Endothelial cell of umbilical vein (primary cell): Measurements from ENCODE around the gene DRAP1. TPM values are rescaled to one million over a fixed set of nuclear protein-coding genes. Genes with fewer than 3 reads are reported as not detected.

ENCODE experiments used
- BruUV-seq: library from RNA; stranded (reverse); fragments of 400-500 nt; replicated peaks from 2 replicates; lab custom pipeline; 2021; lab: Mats Ljungman, UMichigan
- CTCF ChIA-PET: fragments of 300-600, 350-600 bp; sonication (Branson Sonifier 250); formaldehyde crosslinking; loops from one replicate; lab custom pipeline; 2021; ENCODE audit warnings: antibody characterized with exemption, inconsistent platforms; lab: Charles Lee
- POLR2A ChIA-PET: fragments of 300-600, 350-600 bp; sonication (Branson Sonifier 250); formaldehyde crosslinking; loops from one replicate; lab custom pipeline; 2021; ENCODE audit warnings: antibody characterized with exemption, inconsistent platforms; lab: Charles Lee
- DNase-seq: peaks from one replicate; pipeline ENCODE4 v3.0.0-alpha.2; 2011; ENCODE audit warnings: low read depth, low spot score
- FAIRE-seq: peaks from 2 replicates; lab custom pipeline; 2011; peaks lifted over from hg19 to GRCh38; lab: Jason Lieb, UNC
- H2AFZ ChIP-seq: 2 replicates; pipeline ENCODE4 v1.6.0; 2012; ENCODE audit warnings: low read depth, low read length, control low read depth, inconsistent platforms
- H3K27ac ChIP-seq: 2 replicates; pipeline ENCODE4 v1.5.1; 2011; ENCODE audit warnings: low read depth, mild to moderate bottlenecking, control low read depth, low read length, moderate library complexity; ENCODE audit not compliant: insufficient read depth
- H3K27me3 ChIP-seq, 2 experiments: 2 replicates each; pipeline versions ENCODE4 v1.6.0 to v1.6.1; 2011; ENCODE audit warnings: low read length in 2 of 2, mixed read lengths in 1 of 2; ENCODE audit not compliant: control insufficient read depth in 2 of 2, insufficient read depth in 2 of 2
- H3K36me3 ChIP-seq, 2 experiments: 2 replicates in 1 of 2; 3 replicates in 1 of 2; pipeline ENCODE4 v1.5.1; 2011; ENCODE audit warnings: low read length in 2 of 2, mild to moderate bottlenecking in 1 of 2, moderate library complexity in 1 of 2; ENCODE audit not compliant: control insufficient read depth in 2 of 2, insufficient read depth in 2 of 2; ENCODE audit errors: extremely low read depth in 1 of 2
- H3K4me1 ChIP-seq: 3 replicates; pipeline ENCODE4 v1.5.1; 2011; ENCODE audit warnings: mild to moderate bottlenecking, low read length; ENCODE audit not compliant: control insufficient read depth, insufficient read depth; ENCODE audit errors: extremely low read depth
- H3K4me2 ChIP-seq: 2 replicates; pipeline ENCODE4 v1.6.1; 2011; ENCODE audit warnings: low read length, control low read depth, mixed read lengths; ENCODE audit not compliant: insufficient read depth
- H3K4me3 ChIP-seq, 3 experiments: fragments of 200-600 bp in 1 of 3; sonication (generic), shearing (Covaris generic) in 1 of 3; replicated peaks in 1 of 3; 2 replicates each; pipeline ENCODE4 v1.5.1; 2011 to 2016; ENCODE audit warnings: control low read depth in 3 of 3, low read length in 3 of 3, mild to moderate bottlenecking in 2 of 3, inconsistent platforms in 1 of 3, low read depth in 1 of 3, moderate library complexity in 1 of 3; ENCODE audit not compliant: insufficient read depth in 1 of 3
- H3K79me2 ChIP-seq: 2 replicates; pipeline ENCODE4 v1.6.0; 2012; ENCODE audit warnings: low read length, inconsistent platforms; ENCODE audit not compliant: control insufficient read depth, insufficient read depth
- H3K9ac ChIP-seq: replicated peaks from 2 replicates; pipeline ENCODE3; 2011; ENCODE audit warnings: low read length, control low read depth; ENCODE audit not compliant: insufficient read depth; ENCODE audit errors: extremely low read depth
- H3K9me1 ChIP-seq: replicated peaks from 3 replicates; pipeline ENCODE4 v1.6.0; 2011; ENCODE audit warnings: mild to moderate bottlenecking, low read length; ENCODE audit not compliant: control insufficient read depth, insufficient read depth; ENCODE audit errors: extremely low read depth
- H3K9me3 ChIP-seq: replicated peaks from 2 replicates; pipeline ENCODE4 v1.5.1; 2012; ENCODE audit warnings: low read length, inconsistent platforms; ENCODE audit not compliant: control insufficient read depth, insufficient read depth
- H4K20me1 ChIP-seq: replicated peaks from 2 replicates; pipeline ENCODE3; 2011; ENCODE audit warnings: mild to moderate bottlenecking, low read length; ENCODE audit not compliant: control insufficient read depth, insufficient read depth; ENCODE audit errors: extremely low read depth
- CTCF ChIP-seq, 2 donors: IDR thresholded peaks; 1 replicate in 1 of 2; 2 replicates in 1 of 2; pipeline ENCODE4 v1.5.1; 2011; ENCODE audit warnings: low read length in 2 of 2, mild to moderate bottlenecking in 2 of 2, moderate library complexity in 2 of 2, control low read depth in 1 of 2, inconsistent platforms in 1 of 2, low read depth in 1 of 2; ENCODE audit not compliant: insufficient read depth in 1 of 2; ENCODE audit errors: extremely low read depth in 1 of 2
- EZH2 ChIP-seq: IDR thresholded peaks from 2 replicates; pipeline ENCODE4 v1.6.1; 2012; ENCODE audit warnings: borderline replicate concordance, low read depth, mild to moderate bottlenecking, moderate library complexity, low read length, inconsistent platforms; ENCODE audit not compliant: severe bottlenecking
- FOS ChIP-seq: IDR thresholded peaks from 2 replicates; pipeline ENCODE4 v1.6.1; 2011; ENCODE audit warnings: mild to moderate bottlenecking, low read length, moderate library complexity, borderline replicate concordance; ENCODE audit not compliant: insufficient read depth
- GATA2 ChIP-seq: IDR thresholded peaks from 2 replicates; pipeline ENCODE4 v1.7.0; 2011; ENCODE audit warnings: low read depth, mild to moderate bottlenecking, moderate library complexity, mixed read lengths, low read length; ENCODE audit not compliant: insufficient read length, insufficient read depth
- JUN ChIP-seq: IDR thresholded peaks from 2 replicates; pipeline ENCODE4 v1.6.1; 2011; ENCODE audit warnings: borderline replicate concordance, low read depth; ENCODE audit not compliant: insufficient read length, insufficient read depth
- MAX ChIP-seq: IDR thresholded peaks from 2 replicates; pipeline ENCODE4 v1.6.1; 2011; ENCODE audit not compliant: insufficient read depth, insufficient read length
- MYC ChIP-seq: IDR thresholded peaks from one replicate; pipeline ENCODE4 v1.6.1; 2011; ENCODE audit warnings: mild to moderate bottlenecking, low read depth, low read length
- POLR2A ChIP-seq: IDR thresholded peaks from 2 replicates; pipeline ENCODE4 v1.6.1; 2012; ENCODE audit warnings: low read depth, mild to moderate bottlenecking, control low read depth, low read length
- POLR2AphosphoS5 ChIP-seq: IDR thresholded peaks from 2 replicates; pipeline ENCODE4 v1.6.1; 2012; ENCODE audit warnings: low read depth, mild to moderate bottlenecking, control low read depth, low read length, moderate library complexity; ENCODE audit not compliant: insufficient read depth
- dilution Hi-C: fragments of 300-500 bp; cut with MboI; formaldehyde crosslinking; loops from one replicate; pipeline ENCODE4 v1.15.0; 2019; ENCODE audit warnings: low sequenced_read_pairs; ENCODE audit not compliant: extremely low pct_ligation_motif_present
- intact Hi-C: fragments of 100-400 bp; cut with micrococcal nuclease; formaldehyde crosslinking; loops from one replicate; pipeline ENCODE4 v1.10.0; 2022
- polyA plus RNA-seq, 4 experiments: library from polyadenylated mRNA; depleted of rRNA in 3 of 4; stranded (reverse) in 3 of 4; unstranded in 1 of 4; fragments of >200 nt; gene quantifications; 2 replicates each; pipeline versions ENCODE4 v1.2.1 to v1.2.3, GENCODE V29; 2011 to 2012; ENCODE audit warnings: missing spikeins in 1 of 4
- total RNA-seq: library from RNA; stranded (reverse); gene quantifications from 2 replicates; pipeline ENCODE4 v1.2.3, GENCODE V29; 2021

DRAP1 gene
- total and polyA plus RNA-seq, 2 donors (not counting 3 experiments of a cell fraction or from before 2014, with no cell fraction given): 74.9 to 114 TPM

- CTCF ChIA-PET: interaction anchor here (1.1 to 1.2 kb wide), 4 partner anchors 9 to 15 kb away, joined by 3 to 4 read pairs (median 4); no protein-coding TSS in a partner anchor
- dilution Hi-C loops: no loop called here
Observed at GRCh38 chr11:65946655-65947054, 27.4 kb downstream of the DRAP1 start.

GRCh38 chr11:65947133-65947532, 27.9 kb downstream of the DRAP1 start:
- TF ChIP-seq MYC (no peak), GATA2 (no peak), CTCF (IDR thresholded peaks at IDR 0.05; ENCODE audit: extremely low read depth in 1 of 2, insufficient read depth in 1 of 2, low read depth in 1 of 2, low read length in 2 of 2) (no peak), MAX (no peak), POLR2AphosphoS5 (no peak), POLR2A (no peak), EZH2 (no peak), JUN (no peak), FOS (no peak)
- Histone ChIP-seq H2AFZ (no peak overlapping the region), H3K36me3 (no peaks in the 10 kb centered on the region), H3K4me3 (no peak overlapping the region), H3K27ac (no peak overlapping the region), H3K9me3 (no peaks in the 10 kb centered on the region), H4K20me1 (no peaks in the 10 kb centered on the region), H3K4me2 (no peak overlapping the region), H3K27me3 (peaks cover 0 to under 1% of the 10 kb centered on the region in 2 experiments), H3K9ac (no peak overlapping the region), H3K4me1 (no peaks in the 10 kb centered on the region), H3K79me2 (no peaks in the 10 kb centered on the region), H3K9me1 (no peaks in the 10 kb centered on the region)
- no peak for DNase-seq
- dilution Hi-C loops (no loop called here), intact Hi-C loops (no loop called here)
- FAIRE-seq: no peak
- no TSS peak for BruUV-seq
- ChIA-PET CTCF (interaction anchor here (1.0 to 1.8 kb wide), 6 partner anchors 9 to 59 kb away, joined by 3 to 5 read pairs (median 4); partner anchors contain the start of genes CCDC85B and FIBP), POLR2A (no interaction called here)

More at GRCh38 chr11:65946655-65947054, 27.4 kb downstream of the DRAP1 start:
- Histone ChIP-seq H3K36me3 (no peaks in the 10 kb centered on the region), H3K27ac (no peak overlapping the region), H3K9me1 (no peaks in the 10 kb centered on the region), H2AFZ (no peak overlapping the region), H3K4me3 (no peak overlapping the region), H3K9ac (no peak overlapping the region), H3K4me1 (peaks cover 1% of the 10 kb centered on the region), H3K27me3 (no peaks in the 10 kb centered on the region), H4K20me1 (no peaks in the 10 kb centered on the region), H3K79me2 (no peaks in the 10 kb centered on the region), H3K9me3 (no peaks in the 10 kb centered on the region), H3K4me2 (no peak overlapping the region)
- FAIRE-seq (no peak), DNase-seq (no peak)
- no TSS peak for BruUV-seq
- POLR2A ChIA-PET: no interaction called here
- no peak for TF ChIP-seq GATA2
- intact Hi-C loops: no loop called here
